Right atrium auricular region (tissue), 2 donors: ENCODE results near the gene SRP14. TPM values are rescaled to one million over a fixed set of nuclear protein-coding genes. Genes with fewer than 3 reads are reported as not detected.

Experiments used
- DNase-seq: peaks from one replicate; pipeline ENCODE4 v3.0.0-alpha.2; 2019; ENCODE audit warnings: low spot score
- H3K27ac ChIP-seq, 2 donors: fragments of 200-600 bp; sonication (generic); 1 replicate in 1 of 2; 2 replicates in 1 of 2; pipeline ENCODE4 v1.5.1; 2016 to 2019
- H3K27me3 ChIP-seq, 2 donors: fragments of 200-600 bp; sonication (generic); one replicate each; pipeline versions ENCODE4 v1.5.1 to v1.6.0; 2017 to 2019
- H3K36me3 ChIP-seq: fragments of 200-600 bp; sonication (generic); one replicate; pipeline ENCODE4 v1.5.1; 2016
- H3K4me1 ChIP-seq, 2 donors: fragments of 200-600 bp; sonication (generic); one replicate each; pipeline versions ENCODE4 v1.5.1 to v1.6.0; 2017 to 2019
- H3K4me3 ChIP-seq, 2 donors: fragments of 200-600 bp; sonication (generic); 1 replicate in 1 of 2; 2 replicates in 1 of 2; pipeline ENCODE4 v1.5.1; 2017 to 2019; ENCODE audit warnings: mild to moderate bottlenecking in 1 of 2, moderate library complexity in 1 of 2
- H3K9me3 ChIP-seq, 2 donors: fragments of 200-600 bp; sonication (generic); one replicate each; pipeline ENCODE4 v1.5.1; 2019
- total RNA-seq, 2 donors: library from RNA; depleted of rRNA; stranded (reverse); fragments of >200 nt; gene quantifications; one replicate each; pipeline ENCODE4 v1.1.0, GENCODE V29; 2016
- TF ChIP-seq, protein P1 (sequence below), 2 donors: fragments of 200-600 bp; sonication (generic); IDR thresholded peaks; one replicate each; pipeline ENCODE4 v1.5.1; 2019; ENCODE audit warnings: antibody characterized with exemption in 2 of 2

The SRP14 gene
- total RNA-seq, 2 donors from 2014 or later, result 255 to 283 TPM

GRCh38 chr15:40043927-40044716 lies 5.1 kb upstream of the SRP14 start:
- Histone ChIP-seq H3K27ac (peak overlapping the region; percentile 38 to 51), H3K4me3 (no peak overlapping the region), H3K9me3 (no peaks in the 10 kb centered on the region), H3K4me1 (peaks cover 0 to 65% of the 10 kb centered on the region in 2 donors), H3K36me3 (no peaks in the 10 kb centered on the region), H3K27me3 (no peaks in the 10 kb centered on the region)
- DNase-seq, result peak; percentile 36
- TF ChIP-seq, protein P1, sequence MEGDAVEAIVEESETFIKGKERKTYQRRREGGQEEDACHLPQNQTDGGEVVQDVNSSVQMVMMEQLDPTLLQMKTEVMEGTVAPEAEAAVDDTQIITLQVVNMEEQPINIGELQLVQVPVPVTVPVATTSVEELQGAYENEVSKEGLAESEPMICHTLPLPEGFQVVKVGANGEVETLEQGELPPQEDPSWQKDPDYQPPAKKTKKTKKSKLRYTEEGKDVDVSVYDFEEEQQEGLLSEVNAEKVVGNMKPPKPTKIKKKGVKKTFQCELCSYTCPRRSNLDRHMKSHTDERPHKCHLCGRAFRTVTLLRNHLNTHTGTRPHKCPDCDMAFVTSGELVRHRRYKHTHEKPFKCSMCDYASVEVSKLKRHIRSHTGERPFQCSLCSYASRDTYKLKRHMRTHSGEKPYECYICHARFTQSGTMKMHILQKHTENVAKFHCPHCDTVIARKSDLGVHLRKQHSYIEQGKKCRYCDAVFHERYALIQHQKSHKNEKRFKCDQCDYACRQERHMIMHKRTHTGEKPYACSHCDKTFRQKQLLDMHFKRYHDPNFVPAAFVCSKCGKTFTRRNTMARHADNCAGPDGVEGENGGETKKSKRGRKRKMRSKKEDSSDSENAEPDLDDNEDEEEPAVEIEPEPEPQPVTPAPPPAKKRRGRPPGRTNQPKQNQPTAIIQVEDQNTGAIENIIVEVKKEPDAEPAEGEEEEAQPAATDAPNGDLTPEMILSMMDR (IDR thresholded peaks at IDR 0.05), result no peak

GRCh38 chr15:40042791-40043320 lies 3.9 kb upstream of the SRP14 start:
- no peak overlapping the region for H3K4me3 ChIP-seq
- peaks cover under 1% of the 10 kb centered on the region for H3K36me3 ChIP-seq
- TF ChIP-seq, protein P1 (IDR thresholded peaks at IDR 0.05), result no peak
- H3K27me3 ChIP-seq, result no peaks in the 10 kb centered on the region
- peaks cover 0 to 56% of the 10 kb centered on the region in 2 donors for H3K4me1 ChIP-seq
- no peaks in the 10 kb centered on the region for H3K9me3 ChIP-seq
- DNase-seq, result peak; percentile 36
- H3K27ac ChIP-seq, result no peak overlapping the region

- TF ChIP-seq, protein P1 (IDR thresholded peaks at IDR 0.05), result no peak
- H3K9me3 ChIP-seq, result no peaks in the 10 kb centered on the region
- peak overlapping the region in 1 of 2 donors; percentile 95 for H3K27ac ChIP-seq
- H3K4me3 ChIP-seq, result no peak overlapping the region
- peaks cover 0 to 38% of the 10 kb centered on the region in 2 donors for H3K4me1 ChIP-seq
- no peaks in the 10 kb centered on the region for H3K27me3 ChIP-seq
- peaks cover 22% of the 10 kb centered on the region for H3K36me3 ChIP-seq
- no peak for DNase-seq
Observed at GRCh38 chr15:40040770-40041169, 1.8 kb upstream of the SRP14 start.

GRCh38 chr15:40040293-40040635 lies 1.3 kb upstream of the SRP14 start:
- no peak overlapping the region for H3K4me3 ChIP-seq
- TF ChIP-seq, protein P1 (IDR thresholded peaks at IDR 0.05), result no peak
- H3K27ac ChIP-seq, result peak overlapping the region; percentile 95
- H3K27me3 ChIP-seq, result no peaks in the 10 kb centered on the region
- peaks cover 0 to 33% of the 10 kb centered on the region in 2 donors for H3K4me1 ChIP-seq
- no peaks in the 10 kb centered on the region for H3K9me3 ChIP-seq
- H3K36me3 ChIP-seq, result peaks cover 27% of the 10 kb centered on the region
- DNase-seq, result no peak

- Histone ChIP-seq H3K4me3 (peak overlapping the region; percentile 74 to 97), H3K9me3 (no peaks in the 10 kb centered on the region), H3K27me3 (no peaks in the 10 kb centered on the region), H3K36me3 (peaks cover 46% of the 10 kb centered on the region), H3K4me1 (peaks cover 0 to 24% of the 10 kb centered on the region in 2 donors), H3K27ac (peak overlapping the region; percentile 95)
- no peak for DNase-seq
- TF ChIP-seq, protein P1 (IDR thresholded peaks at IDR 0.05), result no peak
Observed at GRCh38 chr15:40038275-40038637, 725 bp downstream of the SRP14 start.
